ACHN (cell line): ENCODE measurements around the gene CYBA.

Experiments used
- DNase-seq: peaks from one replicate; pipeline ENCODE4 v3.0.0-alpha.2; 2015
- in situ Hi-C: cut with HindIII; loops from 2 replicates; pipeline ENCODE4 v1.10.0; 2017; ENCODE audit warnings: low sequenced_read_pairs, low pct_ligation_motif_present, low pct_unique_long_range_greater_than_20kb

CYBA gene

DNA sequence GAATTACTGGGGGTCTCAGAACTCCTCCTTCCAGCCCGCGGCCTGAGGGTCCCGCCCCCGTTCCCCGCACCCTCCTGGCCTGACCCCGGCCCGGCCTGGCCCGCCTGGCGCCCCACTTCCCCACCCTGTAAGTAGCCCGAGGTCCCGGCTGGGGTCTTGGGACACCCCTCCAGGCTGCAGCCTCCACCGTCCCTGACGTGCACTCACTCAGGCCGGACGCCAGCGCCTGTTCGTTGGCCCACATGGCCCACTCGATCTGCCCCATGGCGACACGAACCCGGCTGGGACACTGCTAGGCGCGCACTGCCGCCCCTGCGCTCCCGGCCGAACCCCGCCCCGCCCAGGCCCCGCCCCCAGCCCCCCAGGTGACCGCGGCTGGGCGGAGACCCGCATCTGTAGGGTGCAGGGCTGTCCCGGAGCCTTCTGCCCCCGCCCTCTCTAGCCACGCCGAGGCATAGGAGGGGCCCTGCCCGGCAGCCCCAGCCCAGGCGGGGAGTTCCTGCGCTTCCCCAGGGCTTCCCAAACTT, at the start of gene CYBA:
Gene CYBA, minus strand, starts transcription at position 305 of the 527 bp plus-strand sequence. Its CDS starts 40 bp downstream, at position 265.
- peak; percentile 82 for DNase-seq
- in situ Hi-C loops = no loop called here

DNA sequence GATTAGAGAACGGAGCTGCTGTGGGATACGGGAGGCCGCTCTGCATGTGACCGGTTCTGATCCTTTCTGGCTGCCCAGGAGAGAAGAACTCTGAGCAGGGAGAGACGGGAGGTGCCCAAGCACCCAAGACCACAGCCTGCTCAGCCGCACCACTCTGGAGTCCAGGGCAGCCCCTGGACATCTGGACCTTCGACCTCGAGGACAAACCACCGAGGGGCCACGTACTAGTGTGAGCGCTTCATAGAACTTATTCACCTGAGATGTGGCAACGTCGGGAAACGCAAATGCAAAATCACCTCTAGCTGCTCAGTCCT, 49.4 kb upstream of the CYBA start:
- DNase-seq = no peak
- in situ Hi-C loops = no loop called here

DNA sequence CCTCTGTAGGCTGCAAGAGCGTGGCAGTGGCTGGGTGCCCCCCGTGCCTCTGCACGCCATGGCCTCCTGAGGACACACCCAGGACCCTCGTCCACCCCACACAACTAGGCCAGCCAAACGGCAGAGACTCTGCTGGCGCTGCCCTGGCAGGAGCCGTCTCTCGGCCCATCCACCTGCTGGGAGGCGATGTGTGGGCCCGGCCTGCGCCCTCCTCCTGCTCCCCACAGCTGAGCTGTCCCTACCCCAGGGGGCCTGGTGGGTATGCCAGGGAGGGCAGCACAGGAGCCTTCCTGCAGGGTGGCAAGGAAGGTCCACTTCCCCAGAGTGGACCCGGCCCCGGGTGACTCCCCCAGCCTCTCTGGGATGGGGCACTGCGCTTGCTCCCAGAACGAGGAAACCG, 48.3 kb upstream of the CYBA start:
- in situ Hi-C loops = no loop called here
- DNase-seq = no peak

DNA sequence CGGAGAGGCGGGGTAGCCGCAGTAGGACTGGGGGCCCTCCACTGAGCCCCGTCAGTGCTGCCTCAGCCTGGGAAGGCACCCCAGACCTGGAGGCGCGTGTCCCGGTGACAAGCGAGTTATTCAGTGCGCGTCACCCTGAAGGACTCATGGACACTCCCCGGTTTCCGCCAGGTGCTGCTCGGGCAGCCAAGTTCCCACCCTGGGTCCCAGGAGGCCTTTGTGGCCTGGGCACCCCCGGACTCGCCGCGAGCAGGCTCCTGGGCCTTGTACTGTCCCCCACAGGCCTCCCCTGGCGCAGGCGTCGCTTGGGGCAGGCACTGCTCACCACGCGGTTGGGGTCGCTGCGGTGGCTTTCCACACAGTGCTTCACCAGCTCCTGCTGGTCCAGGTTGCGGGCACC, 47.8 kb upstream of the CYBA start:
- no peak for DNase-seq
- in situ Hi-C loops = no loop called here

DNA sequence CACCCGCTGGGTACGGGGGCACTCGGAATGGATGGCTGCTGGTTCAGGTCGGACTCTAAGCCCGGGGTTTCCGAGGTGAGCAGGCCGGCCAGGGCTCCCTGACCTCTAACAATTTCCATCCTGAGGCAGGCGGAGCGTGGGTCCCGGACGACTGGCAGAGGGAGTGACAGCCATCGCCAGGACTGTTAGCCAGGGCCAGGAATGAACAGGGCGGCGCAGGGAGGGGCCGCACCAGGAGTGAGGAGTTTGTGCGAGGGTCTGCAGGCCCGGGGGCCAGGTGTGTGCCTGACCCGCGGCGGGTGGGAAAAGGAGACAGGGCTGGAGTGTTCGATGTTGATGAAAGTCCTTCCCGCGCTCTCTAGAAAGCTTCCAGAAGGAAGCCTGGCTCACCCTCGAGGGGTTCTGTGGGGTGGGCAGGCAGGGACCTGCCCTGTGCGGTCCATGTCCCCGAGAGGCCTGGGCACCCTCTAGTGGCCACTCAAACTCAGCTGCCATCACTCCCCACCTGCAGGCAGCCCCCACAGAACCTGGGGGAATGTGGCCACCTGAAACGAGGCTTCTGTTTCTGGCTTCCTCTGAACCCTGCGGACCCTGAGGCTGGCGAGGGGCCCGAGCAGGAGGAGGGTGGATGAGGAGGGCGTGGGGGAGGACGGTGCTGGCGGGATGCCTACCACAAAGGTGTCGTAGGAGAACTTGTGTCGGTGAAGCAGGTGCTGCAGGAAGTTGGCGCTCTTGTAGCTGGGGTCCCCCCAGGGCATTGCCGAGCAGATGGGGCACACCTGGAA, 47.2 kb upstream of the CYBA start:
- DNase-seq = peak; percentile 17
- in situ Hi-C loops = no loop called here

DNA sequence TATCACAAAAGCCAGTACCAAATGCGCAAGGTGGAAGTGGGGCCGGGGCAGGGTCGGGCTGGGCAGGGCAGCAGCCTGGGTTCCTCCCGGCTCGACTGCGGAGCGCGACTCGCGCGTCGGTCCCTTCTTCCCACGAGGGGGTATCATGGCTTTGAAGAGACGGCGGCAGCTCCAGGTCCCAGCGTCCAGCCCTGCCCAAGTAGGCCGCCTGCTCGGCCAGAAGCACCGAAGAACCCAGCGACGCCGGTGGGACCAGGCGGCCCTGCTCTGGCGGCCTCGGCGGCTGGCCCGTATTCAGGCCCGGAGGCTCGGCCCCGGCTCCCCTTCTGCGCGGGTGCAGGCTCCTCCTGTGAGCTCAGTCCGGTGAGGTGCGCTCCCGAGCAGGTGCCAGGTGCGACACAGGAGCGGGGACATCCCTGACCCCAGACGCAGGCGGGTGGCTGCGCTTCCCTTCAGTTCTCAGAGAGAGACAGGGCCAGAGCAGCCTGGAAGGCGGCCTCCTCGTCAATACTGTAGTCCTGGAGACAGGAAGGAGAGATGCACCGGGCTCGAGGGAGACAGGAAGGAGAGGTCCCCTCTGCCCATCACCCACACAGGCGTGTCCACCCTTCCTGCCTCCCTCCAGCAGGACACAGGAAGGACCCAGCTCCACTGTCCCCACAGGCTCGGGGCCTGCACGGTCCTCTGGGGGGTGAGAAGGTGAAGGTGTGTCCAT, 46.4 kb upstream of the CYBA start:
- no peak for DNase-seq
- in situ Hi-C loops = no loop called here

DNA sequence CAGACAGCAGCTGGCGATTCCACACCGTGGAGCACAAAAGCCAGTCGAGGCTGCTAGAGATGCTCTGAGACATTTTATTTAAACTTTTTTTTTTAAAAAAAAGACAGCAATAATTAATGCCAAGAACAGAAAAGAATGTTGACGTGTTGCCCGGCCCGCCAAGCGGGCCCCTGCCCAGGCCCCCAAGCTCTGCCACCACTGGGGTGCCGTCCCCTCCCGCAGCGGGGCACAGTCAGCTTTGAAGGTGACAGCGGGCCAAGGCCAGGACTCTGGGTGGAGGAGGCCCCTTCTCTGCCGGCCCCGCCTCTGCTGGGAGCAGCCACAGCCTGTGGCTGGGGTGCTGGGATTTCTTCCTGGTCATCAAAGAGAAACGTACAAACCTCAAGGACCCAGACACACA, 45.6 kb upstream of the CYBA start:
- DNase-seq = no peak
- in situ Hi-C loops = no loop called here

DNA sequence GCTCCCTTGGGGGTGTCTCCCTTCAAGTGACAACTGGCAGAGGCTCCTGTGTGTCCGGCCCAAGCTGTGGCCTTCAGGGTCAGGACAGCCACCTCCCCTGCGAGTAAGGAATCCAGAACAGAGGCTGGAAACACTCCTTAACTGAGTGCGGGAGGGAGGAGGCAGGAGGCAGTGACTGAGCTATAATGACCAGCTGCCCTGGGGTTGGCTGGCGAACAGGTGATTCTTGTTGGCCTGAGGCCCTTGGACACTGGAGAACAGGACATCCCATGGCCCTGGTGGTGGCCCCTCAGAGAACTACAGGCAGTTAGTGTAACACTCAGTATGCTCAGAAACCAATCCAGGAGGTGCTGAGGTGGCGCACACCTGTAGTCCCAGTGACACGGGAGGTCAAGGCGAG, 44.9 kb upstream of the CYBA start:
- no peak for DNase-seq
- in situ Hi-C loops = no loop called here

DNA sequence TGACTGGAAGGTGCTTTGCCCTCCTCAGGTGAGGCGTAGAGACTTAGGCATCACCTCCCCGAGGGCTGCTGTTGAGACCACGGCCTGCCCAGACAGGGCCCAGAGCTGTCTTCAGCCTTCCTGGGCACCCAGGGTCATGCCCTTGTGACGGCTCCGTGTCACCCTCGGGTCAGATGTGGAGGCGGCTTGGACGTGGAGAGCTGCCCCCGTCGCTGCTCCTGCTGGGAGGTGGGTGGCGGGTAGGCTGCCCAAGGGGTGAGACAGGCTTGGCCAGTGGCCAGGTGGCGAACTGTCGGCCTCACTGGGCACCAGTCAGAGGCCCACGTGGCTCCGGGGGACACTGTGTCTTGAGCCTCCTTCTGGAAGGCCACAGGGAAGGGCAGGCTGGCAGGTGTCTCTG, 44.4 kb upstream of the CYBA start:
- no peak for DNase-seq
- in situ Hi-C loops = no loop called here

DNA sequence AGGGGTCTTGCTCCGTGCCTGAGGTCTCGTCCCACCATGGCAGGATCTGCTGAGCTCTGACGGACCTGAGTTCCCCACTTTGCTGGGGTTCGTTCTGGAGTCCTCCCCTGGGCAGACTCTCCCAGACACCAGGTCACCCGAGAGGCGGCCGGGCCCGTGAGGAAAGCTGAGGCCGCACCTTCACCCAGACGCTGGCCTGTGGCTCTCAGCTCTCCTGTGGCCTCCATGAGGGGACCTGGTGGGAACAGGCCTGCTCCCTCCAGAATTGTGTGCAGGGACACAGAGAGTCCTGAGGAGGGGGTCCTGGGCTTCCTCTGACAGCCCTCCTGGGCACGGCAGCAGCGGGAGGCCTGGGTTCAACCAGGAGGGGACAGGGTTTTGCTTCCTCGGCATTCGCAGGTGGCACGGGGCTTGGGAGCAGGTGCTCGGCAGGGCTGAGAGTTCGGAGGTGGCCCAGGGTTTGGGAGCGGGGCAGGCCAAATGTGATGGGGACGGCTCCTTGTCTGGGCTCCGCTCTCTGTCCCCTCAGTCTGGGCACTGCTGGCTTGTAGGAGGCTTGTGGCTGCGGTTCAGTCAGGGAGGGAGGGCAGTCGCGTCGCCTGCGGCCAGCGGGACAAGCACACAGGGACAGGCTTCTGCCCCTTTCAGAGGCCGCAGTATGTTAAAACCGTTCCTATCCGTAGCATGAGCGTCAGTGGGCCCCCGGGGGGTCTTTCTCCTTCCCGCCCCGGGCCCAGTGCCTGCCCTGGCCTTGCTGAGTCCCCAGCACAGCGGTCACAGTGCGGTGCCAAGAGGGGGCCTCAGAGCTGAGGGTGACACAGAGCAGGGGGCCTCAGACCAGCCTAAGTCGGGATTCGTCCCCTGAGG, 43.6 kb upstream of the CYBA start:
- in situ Hi-C loops = no loop called here
- DNase-seq = no peak

DNA sequence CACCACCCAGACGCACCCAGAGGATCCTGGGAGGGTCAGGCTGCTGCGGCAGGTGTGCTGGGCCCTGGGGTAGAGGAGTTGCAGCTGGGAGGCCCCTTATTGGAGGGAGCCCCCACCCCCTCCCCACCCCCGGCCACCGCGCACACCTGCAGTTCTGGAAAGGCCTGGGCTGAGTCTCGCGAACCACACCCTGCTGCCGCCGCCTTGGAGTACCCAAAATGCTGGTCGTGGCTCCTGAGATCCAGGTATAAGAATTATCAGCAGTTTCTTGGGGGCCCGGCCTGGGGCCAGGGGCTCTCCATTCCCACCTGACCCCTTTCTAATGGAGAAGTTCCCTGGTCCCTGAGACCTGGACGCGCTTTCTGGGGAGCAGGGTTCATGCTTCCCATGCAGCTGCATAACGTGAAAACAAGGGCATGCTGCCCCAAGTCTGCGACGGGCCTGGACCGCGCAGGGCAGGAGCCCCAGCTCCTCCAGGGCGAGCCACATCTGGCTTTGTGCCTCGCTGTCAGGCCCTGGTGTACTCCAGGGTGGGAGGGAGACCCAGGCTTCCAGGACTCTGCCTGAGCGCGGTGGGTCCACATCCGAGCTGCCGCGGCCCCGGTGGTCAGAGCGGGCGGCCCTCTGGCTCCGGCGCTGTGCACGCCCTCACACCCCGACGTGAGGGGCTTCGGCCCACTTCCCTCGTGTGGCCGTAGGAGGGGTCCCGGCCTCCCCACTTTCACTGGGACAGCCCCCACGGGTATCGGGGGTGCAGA, 42.7 kb upstream of the CYBA start:
- in situ Hi-C loops = no loop called here

DNA sequence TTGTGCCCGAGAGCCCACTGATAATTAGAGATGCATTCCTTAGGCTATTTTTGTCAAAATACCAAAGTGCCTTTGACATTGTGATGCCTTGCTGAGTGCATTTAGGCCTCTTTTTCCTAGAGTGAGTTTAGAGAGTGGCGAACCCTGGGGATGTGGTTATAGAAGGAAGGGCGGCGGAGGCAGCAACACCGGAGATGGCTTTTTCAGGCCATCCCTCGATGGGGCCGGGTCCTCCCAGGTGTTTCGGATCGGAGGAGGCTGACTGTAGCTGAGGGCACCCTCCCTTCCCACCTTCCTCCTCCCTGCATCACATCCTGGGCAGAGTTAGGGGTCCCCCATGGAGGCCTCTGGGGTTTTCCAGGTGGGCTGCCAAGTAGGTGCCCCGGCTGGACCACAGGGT, 42.0 kb upstream of the CYBA start:
- no peak for DNase-seq

More for the DNA sequence above, 42.7 kb upstream of the CYBA start:
- DNase-seq = no peak

DNA sequence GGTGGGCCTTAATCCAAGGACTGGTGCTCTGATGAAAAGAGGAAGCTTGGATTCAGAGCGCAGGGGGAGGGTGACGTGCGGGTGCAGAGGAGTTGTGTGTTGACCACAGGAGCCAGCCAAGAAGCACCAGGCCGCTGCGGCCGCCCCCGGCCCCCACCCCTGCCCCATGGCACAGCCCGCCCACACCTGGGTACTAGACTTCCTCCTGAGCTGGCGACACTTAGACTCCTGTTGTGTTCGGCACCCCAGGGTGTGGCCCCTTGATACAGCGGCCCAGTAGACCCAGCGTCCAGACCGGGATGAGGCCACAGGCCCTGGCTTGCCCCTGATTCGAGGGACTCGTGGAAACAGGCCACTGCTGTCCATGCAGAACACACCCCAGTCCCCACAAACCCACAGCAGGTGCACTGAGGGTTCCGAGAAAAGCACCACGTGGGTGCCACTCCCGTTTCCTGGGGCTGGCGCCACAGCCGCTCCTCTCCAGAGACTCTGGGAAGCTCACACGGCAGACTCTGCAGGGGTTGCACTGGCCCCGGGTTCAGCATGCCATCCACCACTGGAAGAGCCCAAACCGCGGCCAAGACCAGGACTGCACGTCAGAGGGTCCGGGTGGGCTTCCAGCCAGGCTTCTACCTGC, 41.2 kb upstream of the CYBA start:
- DNase-seq = no peak
- in situ Hi-C loops = no loop called here

More for the DNA sequence above, 42.0 kb upstream of the CYBA start:
- in situ Hi-C loops = no loop called here

DNA sequence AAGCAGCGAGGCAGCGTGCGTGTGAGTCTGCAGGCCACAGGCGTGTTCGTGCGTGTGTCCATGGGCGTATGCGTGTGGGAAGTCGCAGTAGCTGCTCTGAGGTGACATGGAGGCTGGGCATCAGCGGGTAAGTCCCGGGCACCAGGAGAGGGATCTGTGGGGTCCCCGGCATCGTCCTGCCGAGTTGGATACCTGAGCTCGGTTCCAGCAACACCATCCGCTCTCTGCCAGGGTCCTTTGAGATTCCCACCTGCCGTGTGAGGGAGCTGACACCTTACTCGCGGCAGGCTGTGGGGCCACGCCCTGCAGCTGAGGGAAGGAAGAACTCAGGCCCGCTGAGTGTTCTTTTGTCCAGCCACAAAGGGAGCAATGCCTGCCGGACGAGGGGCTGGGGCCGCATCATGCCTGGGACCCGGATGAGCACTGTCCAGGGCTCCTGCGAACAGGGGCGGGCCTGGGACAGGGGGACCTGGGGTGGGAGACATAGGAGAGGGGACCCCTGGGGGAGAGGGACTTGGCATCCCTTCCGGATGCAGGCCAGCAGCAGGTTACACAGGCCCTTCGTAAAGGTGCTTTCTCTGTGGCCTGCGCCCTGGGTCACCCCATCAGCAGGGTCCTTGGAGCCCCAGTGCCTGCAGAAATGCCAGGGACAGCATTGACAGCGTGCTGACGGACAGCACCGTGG, 40.4 kb upstream of the CYBA start:
- in situ Hi-C loops = no loop called here
- no peak for DNase-seq

DNA sequence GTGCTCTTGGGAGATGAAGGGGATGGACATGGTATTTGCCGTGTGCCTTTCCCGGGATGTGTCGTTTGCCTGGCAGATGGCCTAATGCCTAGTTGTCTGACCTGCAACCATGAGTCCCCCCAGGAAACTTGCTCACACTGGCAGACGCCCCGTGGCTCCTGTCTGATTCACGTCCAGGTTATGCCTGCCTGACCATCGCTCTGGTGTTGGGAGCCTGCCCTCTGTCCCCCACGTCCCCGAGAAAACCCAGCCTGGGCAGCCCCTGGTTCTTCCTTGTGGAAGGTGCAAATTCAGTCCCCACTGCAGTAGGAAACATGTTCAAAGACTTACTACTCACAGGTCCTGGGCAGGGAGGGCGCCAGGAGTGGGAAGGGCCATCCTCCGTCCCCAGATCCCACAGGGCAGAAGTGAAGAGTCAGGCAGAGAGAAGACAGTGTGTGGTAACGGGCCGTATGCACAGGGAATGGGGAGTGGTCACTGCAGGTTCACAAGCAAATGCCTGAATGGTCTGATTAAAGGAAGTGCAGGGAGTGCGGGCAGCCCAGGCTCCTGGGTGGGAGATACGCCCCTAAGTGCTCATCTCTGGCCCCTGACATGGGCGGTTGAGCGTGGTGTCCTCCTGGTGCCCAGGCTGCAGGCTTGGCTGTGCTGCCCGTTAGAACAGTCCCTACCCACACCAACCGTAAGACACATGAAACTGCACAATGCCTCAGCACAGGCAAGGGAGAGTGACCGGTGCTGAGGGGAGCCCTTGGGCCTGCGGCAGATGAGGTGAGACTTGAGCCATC, 39.7 kb upstream of the CYBA start:
- in situ Hi-C loops = no loop called here
- no peak for DNase-seq

DNA sequence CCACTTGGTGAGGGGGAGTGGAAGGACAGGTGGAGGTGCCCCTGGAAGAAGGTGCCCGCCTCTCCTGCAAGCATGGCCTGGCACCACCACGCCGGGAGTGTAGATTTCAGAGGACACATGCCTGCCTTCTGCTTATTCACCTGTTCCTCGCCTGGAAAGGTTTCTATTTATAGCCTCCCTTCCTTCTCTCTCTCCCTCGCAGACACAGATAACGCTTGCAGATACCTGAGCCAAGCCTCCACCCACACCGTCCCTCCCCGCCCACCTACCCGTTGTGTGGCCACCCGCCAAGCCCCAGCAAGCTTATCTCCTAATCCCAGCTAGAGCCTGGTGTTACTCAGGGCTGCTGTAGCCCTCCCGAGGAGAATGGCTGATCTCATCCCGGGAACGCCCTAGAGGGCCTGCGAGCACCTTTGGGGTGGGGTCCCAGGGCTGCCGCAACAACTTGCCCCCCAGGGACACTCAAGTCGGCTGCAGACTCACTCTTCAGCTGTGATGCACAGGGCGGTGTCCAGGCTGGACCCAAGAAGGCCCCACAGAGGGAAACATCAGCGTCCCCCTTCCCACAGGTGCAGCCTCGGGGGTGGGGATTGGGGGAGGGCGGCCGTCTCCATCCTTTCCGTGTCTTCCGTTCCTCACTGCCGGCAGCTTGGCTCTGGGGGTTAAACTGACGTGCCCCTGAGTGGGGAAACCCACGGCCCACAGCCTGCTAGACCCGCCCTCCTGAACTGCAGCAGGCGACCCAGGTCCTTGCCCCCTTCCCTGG, 37.3 kb upstream of the CYBA start:
- in situ Hi-C loops = no loop called here
- no peak for DNase-seq
